Breast epithelium (tissue), 3 donors: ENCODE data around the gene SLC13A2.
"Not testable (repeated sequence)": the region's sequence is repeated elsewhere in the genome, so short reads cannot be mapped to it uniquely, and the experiment has no call there.

Experiments used
- CTCF ChIP-seq, 3 donors: fragments of 450-650 bp; IDR thresholded peaks; one replicate each; pipeline ENCODE4 v1.5.1; 2016 to 2017; ENCODE audit warnings: antibody characterized with exemption in 3 of 3, mild to moderate bottlenecking in 3 of 3, moderate library complexity in 3 of 3
- POLR2AphosphoS5 ChIP-seq, 3 donors: sonication (generic); formaldehyde crosslinking; IDR thresholded peaks; one replicate each; pipeline ENCODE4 v1.6.1; 2017; ENCODE audit warnings: antibody characterized with exemption in 3 of 3

DNA sequence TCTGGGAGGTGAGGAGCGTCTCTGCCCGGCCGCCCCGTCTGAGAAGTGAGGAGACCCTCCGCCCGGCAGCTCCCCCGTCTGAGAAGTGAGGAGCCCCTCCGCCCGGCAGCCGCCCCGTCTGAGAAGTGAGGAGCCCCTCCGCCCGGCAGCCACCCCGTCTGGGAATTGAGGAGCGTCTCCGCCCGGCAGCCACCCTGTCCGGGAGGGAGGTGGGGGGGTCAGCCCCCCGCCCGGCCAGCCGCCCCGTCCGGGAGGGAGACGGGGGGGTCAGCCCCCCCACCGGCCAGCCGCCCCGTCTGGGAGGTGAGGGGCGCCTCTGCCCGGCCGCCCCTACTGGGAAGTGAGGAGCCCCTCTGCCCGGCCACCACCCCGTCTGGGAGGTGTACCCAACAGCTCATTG lies 14.6 kb upstream of the SLC13A2 start:
- not testable (repeated sequence) for TF ChIP-seq CTCF, POLR2AphosphoS5 (IDR thresholded peaks at IDR 0.05)
